Keratinocyte (primary cell): ENCODE data around the gene THUMPD3. TPM values are rescaled to one million over a fixed set of nuclear protein-coding genes. Genes with fewer than 3 reads are reported as not detected.
A peak's percentile ranks its signal among the peaks of the same experiment; 100 is the strongest.

ENCODE experiments used
- DNase-seq: peaks from one replicate; pipeline ENCODE4 v3.0.0-alpha.2; 2011; ENCODE audit warnings: low read depth, missing footprints, low spot score
- FAIRE-seq: peaks from 2 replicates; lab custom pipeline; 2011; peaks lifted over from hg19 to GRCh38; lab: Jason Lieb, UNC
- H2AFZ ChIP-seq: 2 replicates; pipeline ENCODE4 v1.6.0; 2012; ENCODE audit warnings: low read length, control low read depth, inconsistent platforms; ENCODE audit not compliant: control insufficient read depth
- H3K27ac ChIP-seq: 2 replicates; pipeline ENCODE4 v1.5.1; 2011; ENCODE audit warnings: low read length; ENCODE audit not compliant: control insufficient read depth, insufficient read depth
- H3K27me3 ChIP-seq: 3 replicates; pipeline ENCODE4 v1.6.0; 2011; ENCODE audit warnings: low read length; ENCODE audit not compliant: control insufficient read depth, insufficient read depth; ENCODE audit errors: extremely low read depth
- H3K36me3 ChIP-seq, 2 experiments: 2 replicates in 1 of 2; 3 replicates in 1 of 2; pipeline ENCODE4 v1.5.1; 2011; ENCODE audit warnings: low read length in 2 of 2, mild to moderate bottlenecking in 1 of 2; ENCODE audit not compliant: control insufficient read depth in 2 of 2, insufficient read depth in 2 of 2; ENCODE audit errors: extremely low read depth in 1 of 2
- H3K4me1 ChIP-seq: 3 replicates; pipeline ENCODE4 v1.5.1; 2011; ENCODE audit warnings: low read length; ENCODE audit not compliant: control insufficient read depth, insufficient read depth; ENCODE audit errors: extremely low read depth
- H3K4me2 ChIP-seq: 3 replicates; pipeline ENCODE4 v1.6.0; 2011; ENCODE audit warnings: low read depth, low read length; ENCODE audit not compliant: control insufficient read depth, insufficient read depth; ENCODE audit errors: extremely low read depth
- H3K4me3 ChIP-seq, 3 experiments: fragments of 200-600 bp in 1 of 3; sonication (generic) in 1 of 3; 2 replicates in 2 of 3; 3 replicates in 1 of 3; pipeline ENCODE4 v1.5.1; 2011 to 2016; ENCODE audit warnings: low read length in 3 of 3, mild to moderate bottlenecking in 3 of 3, control low read depth in 2 of 3, inconsistent platforms in 1 of 3, low read depth in 1 of 3, mixed read lengths in 1 of 3, mixed run types in 1 of 3, moderate library complexity in 1 of 3; ENCODE audit not compliant: control insufficient read depth in 2 of 3, insufficient read depth in 2 of 3; ENCODE audit errors: extremely low read depth in 1 of 3
- H3K79me2 ChIP-seq: 2 replicates; pipeline ENCODE4 v1.6.0; 2012; ENCODE audit warnings: low read length; ENCODE audit not compliant: control insufficient read depth, insufficient read depth
- H3K9ac ChIP-seq: 3 replicates; pipeline ENCODE4 v1.6.0; 2011; ENCODE audit warnings: low read length; ENCODE audit not compliant: control insufficient read depth, insufficient read depth; ENCODE audit errors: extremely low read depth
- H3K9me1 ChIP-seq: 3 replicates; pipeline ENCODE4 v1.6.0; 2011; ENCODE audit warnings: low read length; ENCODE audit not compliant: control insufficient read depth, insufficient read depth; ENCODE audit errors: extremely low read depth
- H3K9me3 ChIP-seq: 2 replicates; pipeline ENCODE4 v1.5.1; 2012; ENCODE audit warnings: low read depth, low read length; ENCODE audit not compliant: control insufficient read depth
- H4K20me1 ChIP-seq: 3 replicates; pipeline ENCODE4 v1.6.0; 2011; ENCODE audit warnings: low read length; ENCODE audit not compliant: control insufficient read depth, insufficient read depth; ENCODE audit errors: extremely low read depth
- EZH2 ChIP-seq: IDR thresholded peaks from one replicate; pipeline ENCODE4 v1.6.1; 2012; ENCODE audit warnings: inconsistent platforms, mild to moderate bottlenecking, low read length, moderate library complexity
- dilution Hi-C: fragments of 300-500 bp; cut with MboI; formaldehyde crosslinking; loops from one replicate; pipeline ENCODE4 v1.7.0; 2020; ENCODE audit warnings: low sequenced_read_pairs; ENCODE audit not compliant: extremely low pct_ligation_motif_present
- polyA plus RNA-seq, 5 experiments: library from polyadenylated mRNA; depleted of rRNA in 3 of 5; stranded (reverse) in 3 of 5; stranded (forward) in 1 of 5; unstranded in 1 of 5; fragments of >200 nt; gene quantifications; 1 replicate in 1 of 5; 2 replicates in 3 of 5; 3 replicates in 1 of 5; pipeline versions ENCODE4 v1.2.1 to v1.2.3, GENCODE V29; 2011 to 2012; ENCODE audit warnings: missing spikeins in 2 of 5, low read depth in 1 of 5, low replicate concordance in 1 of 5
- TF ChIP-seq, protein P1 (sequence below), 3 experiments: IDR thresholded peaks in 1 of 3; conservative IDR thresholded peaks in 1 of 3; optimal IDR thresholded peaks in 1 of 3; 2 replicates in 2 of 3; 3 replicates in 1 of 3; pipeline versions ENCODE3 to v1.5.1; 2011; ENCODE audit warnings: low read length in 3 of 3, mild to moderate bottlenecking in 3 of 3, moderate library complexity in 2 of 3, control low read depth in 1 of 3, inconsistent platforms in 1 of 3; ENCODE audit not compliant: insufficient read depth in 2 of 3; ENCODE audit errors: extremely low read depth in 1 of 3

Gene THUMPD3
- polyA plus RNA-seq, 1 donor (not counting 4 experiments of a cell fraction or from before 2014, with no cell fraction given) = 59.8 TPM

DNA sequence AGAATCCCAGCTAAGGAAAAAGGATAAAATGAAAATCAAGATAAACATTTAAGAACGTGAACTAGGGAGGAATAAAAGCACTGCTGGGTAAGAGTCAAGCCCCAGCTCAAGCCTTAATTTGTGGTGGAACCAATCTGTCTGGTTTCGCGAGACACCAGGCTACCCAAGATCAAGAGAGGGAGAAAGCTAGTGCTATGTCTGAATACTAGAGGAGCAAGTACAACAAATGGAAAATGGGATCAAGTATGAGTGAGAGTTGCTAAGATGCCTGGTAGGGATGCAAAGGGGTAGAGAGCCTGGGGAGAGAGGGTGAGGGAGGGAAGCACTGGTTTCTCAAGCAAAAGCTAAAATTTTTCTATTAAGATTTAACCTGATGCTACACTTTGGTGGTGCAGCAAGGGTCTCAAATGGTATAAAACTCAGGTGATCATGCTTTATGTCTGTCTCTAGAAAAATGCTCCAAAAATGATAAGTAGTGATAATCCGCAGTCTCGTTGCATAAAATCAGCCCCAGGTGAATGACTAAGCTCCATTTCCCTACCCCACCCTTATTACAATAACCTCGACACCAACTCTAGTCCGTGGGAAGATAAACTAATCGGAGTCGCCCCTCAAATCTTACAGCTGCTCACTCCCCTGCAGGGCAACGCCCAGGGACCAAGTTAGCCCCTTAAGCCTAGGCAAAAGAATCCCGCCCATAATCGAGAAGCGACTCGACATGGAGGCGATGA, 32.9 kb downstream of the THUMPD3 start:
- Histone ChIP-seq H3K9me3 (no peaks in the 10 kb centered on the region), H3K4me2 (peak overlapping the region; percentile 84), H3K36me3 (peaks cover 16 to 22% of the 10 kb centered on the region in 2 experiments), H3K9me1 (no peaks in the 10 kb centered on the region), H3K27ac (peak overlapping the region; percentile 88), H3K79me2 (peaks cover 84% of the 10 kb centered on the region), H3K9ac (peak overlapping the region; percentile 84), H3K4me3 (peak overlapping the region; percentile 72 to 97 (median 76)), H4K20me1 (peaks cover 20% of the 10 kb centered on the region), H2AFZ (peak overlapping the region; percentile 2), H3K27me3 (no peaks in the 10 kb centered on the region), H3K4me1 (peaks cover 23% of the 10 kb centered on the region)
- TF ChIP-seq, protein P1, sequence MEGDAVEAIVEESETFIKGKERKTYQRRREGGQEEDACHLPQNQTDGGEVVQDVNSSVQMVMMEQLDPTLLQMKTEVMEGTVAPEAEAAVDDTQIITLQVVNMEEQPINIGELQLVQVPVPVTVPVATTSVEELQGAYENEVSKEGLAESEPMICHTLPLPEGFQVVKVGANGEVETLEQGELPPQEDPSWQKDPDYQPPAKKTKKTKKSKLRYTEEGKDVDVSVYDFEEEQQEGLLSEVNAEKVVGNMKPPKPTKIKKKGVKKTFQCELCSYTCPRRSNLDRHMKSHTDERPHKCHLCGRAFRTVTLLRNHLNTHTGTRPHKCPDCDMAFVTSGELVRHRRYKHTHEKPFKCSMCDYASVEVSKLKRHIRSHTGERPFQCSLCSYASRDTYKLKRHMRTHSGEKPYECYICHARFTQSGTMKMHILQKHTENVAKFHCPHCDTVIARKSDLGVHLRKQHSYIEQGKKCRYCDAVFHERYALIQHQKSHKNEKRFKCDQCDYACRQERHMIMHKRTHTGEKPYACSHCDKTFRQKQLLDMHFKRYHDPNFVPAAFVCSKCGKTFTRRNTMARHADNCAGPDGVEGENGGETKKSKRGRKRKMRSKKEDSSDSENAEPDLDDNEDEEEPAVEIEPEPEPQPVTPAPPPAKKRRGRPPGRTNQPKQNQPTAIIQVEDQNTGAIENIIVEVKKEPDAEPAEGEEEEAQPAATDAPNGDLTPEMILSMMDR (optimal IDR thresholded peaks at IDR 0.05 in 1 of 3, IDR thresholded peaks at IDR 0.05 in 1 of 3, conservative IDR thresholded peaks at IDR 0.05 in 1 of 3; ENCODE audit: extremely low read depth in 1 of 3, insufficient read depth in 2 of 3, low read length in 3 of 3) = no peak
- TF ChIP-seq EZH2 = no peak
- dilution Hi-C loops = no loop called here
- FAIRE-seq (no peak), DNase-seq (no peak)

DNA sequence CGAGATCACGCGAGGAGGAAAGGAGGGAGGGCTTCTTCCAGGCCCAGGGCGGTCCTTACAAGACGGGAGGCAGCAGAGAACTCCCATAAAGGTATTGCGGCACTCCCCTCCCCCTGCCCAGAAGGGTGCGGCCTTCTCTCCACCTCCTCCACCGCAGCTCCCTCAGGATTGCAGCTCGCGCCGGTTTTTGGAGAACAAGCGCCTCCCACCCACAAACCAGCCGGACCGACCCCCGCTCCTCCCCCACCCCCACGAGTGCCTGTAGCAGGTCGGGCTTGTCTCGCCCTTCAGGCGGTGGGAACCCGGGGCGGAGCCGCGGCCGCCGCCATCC, 33.4 kb downstream of the THUMPD3 start:
- Histone ChIP-seq H3K36me3 (peaks cover 12 to 17% of the 10 kb centered on the region in 2 experiments), H4K20me1 (peaks cover 20% of the 10 kb centered on the region), H3K9me1 (no peaks in the 10 kb centered on the region), H3K4me2 (peak overlapping the region; percentile 84), H3K79me2 (peaks cover 84% of the 10 kb centered on the region), H3K27me3 (no peaks in the 10 kb centered on the region), H3K9ac (peak overlapping the region; percentile 84), H2AFZ (peak overlapping the region; percentile 2), H3K4me1 (peaks cover 28% of the 10 kb centered on the region), H3K9me3 (no peaks in the 10 kb centered on the region), H3K27ac (peak overlapping the region; percentile 88), H3K4me3 (peak overlapping the region; percentile 72 to 97 (median 76))
- DNase-seq (peak; percentile 89), FAIRE-seq (peak; percentile 17)
- dilution Hi-C loops = no loop called here
- TF ChIP-seq EZH2 = no peak
- TF ChIP-seq, protein P1 (optimal IDR thresholded peaks at IDR 0.05 in 1 of 3, IDR thresholded peaks at IDR 0.05 in 1 of 3, conservative IDR thresholded peaks at IDR 0.05 in 1 of 3; ENCODE audit: extremely low read depth in 1 of 3, insufficient read depth in 2 of 3, low read length in 3 of 3) = no peak
